Activated CD4-positive, alpha-beta T cell treated with anti-CD3 and anti-CD28 coated beads, Interleukin-2, amount 10 ng/mL, durations not matched to agents 7 days and 5 days (primary cell): ENCODE measurements around the gene ZC2HC1B. TPM values are rescaled to one million over a fixed set of nuclear protein-coding genes. Genes with fewer than 3 reads are reported as not detected.
"Not testable (repeated sequence)": the region's sequence is repeated elsewhere in the genome, so short reads cannot be mapped to it uniquely, and the experiment has no call there.

ENCODE experiments used
- CTCF ChIA-PET: fragments of 350-600 bp; sonication (Branson Sonifier 250); formaldehyde crosslinking; loops from one replicate; lab custom pipeline; 2021; ENCODE audit warnings: antibody characterized with exemption; lab: Charles Lee
- POLR2A ChIA-PET: fragments of 350-600 bp; sonication (Branson Sonifier 250); formaldehyde crosslinking; loops from one replicate; lab custom pipeline; 2021; ENCODE audit warnings: antibody characterized with exemption; lab: Charles Lee
- DNase-seq: peaks from one replicate; pipeline ENCODE4 v3.0.0-alpha.2; 2020
- H3K27ac Mint-ChIP-seq: one replicate; pipeline ENCODE4 v1.8.0; 2021; ENCODE audit warnings: mild to moderate bottlenecking, moderate library complexity, mixed read lengths
- H3K27me3 Mint-ChIP-seq: one replicate; pipeline ENCODE4 v1.8.0; 2021; ENCODE audit warnings: mixed read lengths
- H3K36me3 Mint-ChIP-seq: one replicate; pipeline ENCODE4 v1.8.0; 2021; ENCODE audit warnings: low read depth, mixed read lengths
- H3K4me1 Mint-ChIP-seq: one replicate; pipeline ENCODE4 v1.8.0; 2021; ENCODE audit warnings: mixed read lengths
- H3K4me3 Mint-ChIP-seq: one replicate; pipeline ENCODE4 v1.8.0; 2021; ENCODE audit warnings: mild to moderate bottlenecking, moderate library complexity, mixed read lengths
- H3K9me3 Mint-ChIP-seq: one replicate; pipeline ENCODE4 v1.8.0; 2021; ENCODE audit warnings: mixed read lengths
- total RNA-seq, 2 experiments: library from RNA; stranded (reverse); gene quantifications; one replicate each; pipeline ENCODE4 v1.2.3, GENCODE V29; 2021

ZC2HC1B gene
- total RNA-seq, 2 experiments from 2014 or later: not detected

- H3K27ac Mint-ChIP-seq: no peak overlapping the region
- peaks cover 3% of the 10 kb centered on the region for H3K27me3 Mint-ChIP-seq
- POLR2A ChIA-PET: no interaction called here
- peaks cover 2% of the 10 kb centered on the region for H3K4me1 Mint-ChIP-seq
- no peak for DNase-seq
- no peaks in the 10 kb centered on the region for H3K9me3 Mint-ChIP-seq
- H3K36me3 Mint-ChIP-seq: no peaks in the 10 kb centered on the region
- no peak overlapping the region for H3K4me3 Mint-ChIP-seq
- CTCF ChIA-PET: interaction anchor here (1.0 kb wide), 1 partner anchor 14 kb away, joined by 3 read pairs; no protein-coding TSS in a partner anchor
These were observed 37.8 kb downstream of the ZC2HC1B start for GRCh38 chr6:143901885-143902750.

GRCh38 chr6:143902827-143903226, 38.6 kb downstream of the ZC2HC1B start:
- no peaks in the 10 kb centered on the region for H3K36me3 Mint-ChIP-seq

DNA sequence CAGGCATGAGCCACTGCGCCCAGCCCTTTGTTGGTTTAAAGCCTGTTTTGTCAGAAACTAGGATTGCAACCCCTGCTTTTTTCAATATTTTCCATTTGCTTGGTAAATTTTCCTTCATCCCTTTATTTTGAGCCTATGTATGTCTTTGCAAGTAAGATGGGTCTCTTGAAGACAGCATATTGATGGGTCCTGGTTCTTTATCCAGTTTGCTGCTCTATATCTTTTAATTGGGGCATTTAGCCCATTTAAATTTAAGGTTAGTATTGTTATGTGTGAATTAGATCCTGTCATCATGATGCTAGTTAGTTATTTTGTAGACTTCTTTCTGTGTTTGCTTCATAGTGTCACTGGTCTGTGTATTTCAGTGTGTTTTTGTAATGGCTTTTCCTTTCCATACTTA, 46.8 kb downstream of the ZC2HC1B start:
- CTCF ChIA-PET: no interaction called here
- no peak overlapping the region for H3K4me3 Mint-ChIP-seq
- H3K27me3 Mint-ChIP-seq: no peaks in the 10 kb centered on the region
- no peak overlapping the region for H3K27ac Mint-ChIP-seq
- DNase-seq: no peak
- no peaks in the 10 kb centered on the region for H3K4me1 Mint-ChIP-seq
- POLR2A ChIA-PET: no interaction called here
- peaks cover 1% of the 10 kb centered on the region for H3K36me3 Mint-ChIP-seq
- peaks cover 18% of the 10 kb centered on the region for H3K9me3 Mint-ChIP-seq

More at GRCh38 chr6:143902827-143903226, 38.6 kb downstream of the ZC2HC1B start:
- Mint-ChIP-seq H3K4me3 (no peak overlapping the region), H3K27ac (no peak overlapping the region), H3K27me3 (peaks cover 3% of the 10 kb centered on the region), H3K4me1 (peaks cover 2% of the 10 kb centered on the region), H3K9me3 (no peaks in the 10 kb centered on the region)
- DNase-seq: no peak
- ChIA-PET POLR2A (no interaction called here), CTCF (interaction anchor here (1.0 kb wide), 1 partner anchor 14 kb away, joined by 3 read pairs; no protein-coding TSS in a partner anchor)

- ChIA-PET CTCF (no interaction called here), POLR2A (no interaction called here)
- peaks cover 1% of the 10 kb centered on the region for H3K36me3 Mint-ChIP-seq
These were observed 48.4 kb downstream of the ZC2HC1B start for GRCh38 chr6:143912671-143913070.

DNA sequence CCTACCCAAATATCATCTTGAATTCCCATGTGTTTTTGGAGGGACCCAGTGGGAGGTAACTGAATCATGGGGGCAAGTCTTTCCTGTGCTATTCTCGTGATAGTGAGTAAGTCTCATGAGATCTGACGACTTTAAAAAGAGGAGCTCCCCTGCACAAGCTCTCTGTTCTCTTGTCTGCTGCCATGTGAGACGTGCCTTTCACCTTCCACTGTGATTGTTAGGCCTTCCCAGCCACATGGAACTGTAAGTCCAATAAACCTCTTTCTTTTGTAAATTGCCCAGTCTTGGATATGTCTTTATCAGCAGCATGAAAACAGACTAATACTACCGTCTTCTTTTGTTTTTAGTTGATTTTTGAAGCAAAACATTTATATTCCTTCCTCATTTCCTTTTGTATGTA, 52.8 kb downstream of the ZC2HC1B start:
- DNase-seq, H3K4me1 Mint-ChIP-seq, H3K27ac Mint-ChIP-seq, POLR2A ChIA-PET, CTCF ChIA-PET, H3K4me3 Mint-ChIP-seq, H3K36me3 Mint-ChIP-seq: not testable (repeated sequence)
- H3K27me3 Mint-ChIP-seq: peaks cover 19% of the 10 kb centered on the region
- H3K9me3 Mint-ChIP-seq: peaks cover 23% of the 10 kb centered on the region

More at GRCh38 chr6:143912671-143913070, 48.4 kb downstream of the ZC2HC1B start:
- no peaks in the 10 kb centered on the region for H3K27me3 Mint-ChIP-seq
- H3K27ac Mint-ChIP-seq: no peak overlapping the region
- DNase-seq: no peak
- peaks cover 18% of the 10 kb centered on the region for H3K9me3 Mint-ChIP-seq
- no peak overlapping the region for H3K4me3 Mint-ChIP-seq
- H3K4me1 Mint-ChIP-seq: no peaks in the 10 kb centered on the region

DNA sequence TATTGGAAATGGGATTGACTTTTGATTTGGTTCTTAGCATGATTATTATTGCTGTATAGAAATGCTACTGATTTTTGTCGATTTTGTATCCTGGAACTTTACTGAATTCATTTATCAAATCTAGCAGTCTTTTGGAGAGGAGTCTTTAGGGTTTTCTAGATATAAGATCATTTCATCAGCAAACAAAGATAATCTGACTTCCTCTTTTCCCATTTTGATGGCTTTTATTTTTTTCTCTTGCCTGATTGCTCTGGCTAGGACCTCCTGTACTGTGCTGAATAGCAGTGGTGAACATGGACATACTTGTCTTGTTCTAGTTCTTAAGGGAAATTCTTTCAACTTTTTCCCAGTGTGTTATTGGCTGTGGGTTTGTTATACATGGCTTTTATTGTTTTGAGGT, 64.6 kb downstream of the ZC2HC1B start:
- Mint-ChIP-seq H3K27me3 (peaks cover 7% of the 10 kb centered on the region), H3K4me3 (no peak overlapping the region), H3K27ac (no peak overlapping the region), H3K9me3 (peaks cover 10% of the 10 kb centered on the region), H3K4me1 (no peaks in the 10 kb centered on the region), H3K36me3 (no peaks in the 10 kb centered on the region)
- ChIA-PET POLR2A (no interaction called here), CTCF (no interaction called here)
- DNase-seq: no peak

DNA sequence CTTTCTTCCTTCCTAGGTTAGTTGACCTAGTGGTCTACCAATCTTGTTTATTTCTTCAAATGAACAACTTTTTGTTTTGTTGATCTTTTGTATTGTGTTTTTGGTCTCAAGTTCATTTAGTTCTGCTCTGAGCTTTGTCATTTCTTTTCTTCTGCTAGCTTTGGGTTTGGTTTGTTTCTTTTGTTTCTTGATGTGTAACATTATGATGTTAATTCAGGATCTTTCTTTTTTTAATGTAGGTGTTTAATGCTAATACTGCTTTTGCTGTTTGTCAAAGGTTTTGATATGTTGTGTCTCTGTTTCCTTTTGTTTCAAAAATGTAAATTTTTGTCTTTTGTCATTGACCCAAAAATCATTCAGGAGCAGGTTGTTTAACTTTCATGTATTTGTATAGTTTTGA, 65.7 kb downstream of the ZC2HC1B start:
- DNase-seq: no peak
- H3K4me1 Mint-ChIP-seq: no peaks in the 10 kb centered on the region
- H3K9me3 Mint-ChIP-seq: peaks cover 10% of the 10 kb centered on the region
- no peaks in the 10 kb centered on the region for H3K36me3 Mint-ChIP-seq
- POLR2A ChIA-PET: no interaction called here
- peaks cover 7% of the 10 kb centered on the region for H3K27me3 Mint-ChIP-seq
- CTCF ChIA-PET: interaction anchor here (0.8 kb wide), 1 partner anchor 158 kb away, joined by 5 read pairs; no protein-coding TSS in a partner anchor
- H3K4me3 Mint-ChIP-seq: no peak overlapping the region
- H3K27ac Mint-ChIP-seq: no peak overlapping the region

DNA sequence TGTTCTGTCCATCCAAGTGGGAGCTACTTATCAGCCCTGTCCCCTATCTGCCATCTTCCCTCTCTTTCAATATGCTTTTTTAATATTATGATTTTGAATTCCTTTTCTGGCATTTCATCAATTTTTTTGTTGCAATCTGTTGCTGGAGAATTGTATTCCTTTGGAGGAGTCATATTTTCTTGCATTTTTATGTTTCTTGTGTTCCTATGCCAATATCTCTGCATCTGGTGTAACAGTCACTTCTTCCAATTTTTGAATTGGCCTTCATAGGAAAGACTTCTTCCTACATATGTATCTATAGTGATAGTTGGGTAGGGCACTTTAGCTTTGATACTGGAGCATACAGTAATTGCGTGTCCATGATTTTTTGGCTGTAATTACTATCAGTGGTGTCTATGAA, 70.1 kb downstream of the ZC2HC1B start:
- peaks cover 6% of the 10 kb centered on the region for H3K9me3 Mint-ChIP-seq
- CTCF ChIA-PET: interaction anchor here (1.4 kb wide), 1 partner anchor 358 kb away, joined by 3 read pairs; no protein-coding TSS in a partner anchor
- no peak for DNase-seq
- H3K27ac Mint-ChIP-seq: no peak overlapping the region
- peaks cover 4% of the 10 kb centered on the region for H3K27me3 Mint-ChIP-seq
- no peaks in the 10 kb centered on the region for H3K36me3 Mint-ChIP-seq
- POLR2A ChIA-PET: no interaction called here
- no peak overlapping the region for H3K4me3 Mint-ChIP-seq
- H3K4me1 Mint-ChIP-seq: no peaks in the 10 kb centered on the region

DNA sequence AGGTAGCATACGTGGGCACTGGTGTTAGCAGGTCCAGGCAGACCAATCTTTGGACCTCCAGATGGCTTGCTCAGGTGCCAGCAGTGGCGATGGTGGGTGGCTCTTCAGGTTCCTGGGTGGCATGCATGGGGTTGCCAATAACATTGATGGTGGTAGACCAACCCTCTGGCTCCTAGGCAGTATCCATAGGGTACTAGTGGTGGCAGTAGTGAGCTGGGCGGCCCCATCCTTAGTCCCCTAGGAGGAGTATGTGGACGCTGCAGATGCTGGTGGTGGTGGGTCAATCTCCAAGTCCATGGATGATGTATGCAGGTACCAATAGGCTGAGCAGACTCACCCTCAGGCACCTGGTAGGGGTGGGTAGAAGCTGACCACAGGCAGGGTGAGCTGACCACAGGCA, 70.6 kb downstream of the ZC2HC1B start:
- H3K27ac Mint-ChIP-seq: no peak overlapping the region
- no peaks in the 10 kb centered on the region for H3K36me3 Mint-ChIP-seq
- peaks cover under 1% of the 10 kb centered on the region for H3K4me1 Mint-ChIP-seq
- peaks cover 4% of the 10 kb centered on the region for H3K27me3 Mint-ChIP-seq
- H3K4me3 Mint-ChIP-seq: no peak overlapping the region
- DNase-seq: no peak
- ChIA-PET CTCF (interaction anchor here (1.4 kb wide), 1 partner anchor 359 kb away, joined by 3 read pairs; no protein-coding TSS in a partner anchor), POLR2A (no interaction called here)
- peaks cover 6% of the 10 kb centered on the region for H3K9me3 Mint-ChIP-seq

DNA sequence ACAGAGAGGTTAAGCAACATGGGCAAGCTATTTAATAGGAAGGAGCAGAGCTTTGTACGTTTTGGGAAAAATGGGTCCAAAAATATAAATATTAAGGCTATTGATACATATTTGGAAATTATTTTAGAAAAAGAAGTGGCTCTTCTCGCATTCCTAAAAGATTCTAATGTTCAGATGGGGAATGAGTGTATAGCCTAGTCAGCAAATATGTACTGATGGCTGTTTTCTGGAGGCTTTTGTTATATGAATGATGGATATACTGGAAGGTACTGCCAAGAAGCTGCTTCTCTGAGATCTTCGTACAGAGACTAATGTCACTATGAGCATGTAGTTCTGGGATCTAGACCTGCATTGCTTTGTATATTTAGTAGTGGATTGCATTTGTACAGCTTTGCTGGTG, 72.1 kb downstream of the ZC2HC1B start:
- no peak for DNase-seq
- Mint-ChIP-seq H3K36me3 (no peaks in the 10 kb centered on the region), H3K4me3 (no peak overlapping the region), H3K9me3 (peaks cover 3% of the 10 kb centered on the region), H3K27ac (no peak overlapping the region), H3K4me1 (peaks cover 3% of the 10 kb centered on the region), H3K27me3 (peaks cover 2% of the 10 kb centered on the region)
- POLR2A ChIA-PET: no interaction called here
- CTCF ChIA-PET: no interaction called here

DNA sequence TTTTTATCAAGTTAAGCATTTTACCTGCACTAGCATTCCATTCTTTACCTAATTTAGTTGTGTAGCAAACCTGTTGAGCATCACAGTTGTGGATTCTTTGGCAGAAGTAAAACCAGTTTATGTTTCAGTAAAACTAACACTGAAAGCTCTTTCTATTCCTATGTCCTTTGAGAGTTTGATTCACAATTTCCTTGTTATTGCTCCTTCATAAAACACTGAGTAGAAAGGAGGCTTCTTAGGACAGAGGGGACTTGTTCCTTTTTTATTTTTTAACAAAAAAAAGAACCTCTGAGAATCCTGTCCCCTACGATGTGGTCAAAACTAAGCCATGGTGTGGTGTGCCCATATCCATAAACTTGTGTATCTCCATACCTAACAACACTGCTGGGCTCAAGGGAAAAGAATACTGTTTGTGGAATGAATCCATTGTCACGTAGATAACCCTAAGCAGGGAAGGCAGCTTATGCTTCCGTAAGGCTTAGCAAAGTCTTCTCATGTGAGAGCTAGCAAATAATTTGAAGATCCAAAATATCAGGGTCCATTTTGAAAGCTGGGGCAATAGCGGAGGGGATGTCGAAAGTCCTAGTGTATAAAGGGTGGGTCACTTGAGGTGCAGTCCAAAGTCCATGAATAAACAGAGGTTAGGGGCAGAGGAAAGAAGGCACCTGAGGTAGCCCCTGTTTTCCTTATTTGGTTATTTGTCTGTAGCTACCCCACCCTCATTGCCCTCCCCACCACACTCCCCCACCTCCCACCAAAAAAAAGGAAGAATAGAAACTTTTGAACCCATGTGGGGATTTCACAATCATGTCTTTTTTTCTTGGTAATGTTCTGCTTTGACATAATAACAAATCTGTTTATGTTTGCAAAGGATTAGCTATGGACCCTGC, 72.7 kb downstream of the ZC2HC1B start:
- ChIA-PET CTCF (no interaction called here), POLR2A (no interaction called here)
- Mint-ChIP-seq H3K36me3 (no peaks in the 10 kb centered on the region), H3K9me3 (no peaks in the 10 kb centered on the region), H3K27me3 (peaks cover 2% of the 10 kb centered on the region), H3K27ac (no peak overlapping the region), H3K4me1 (peaks cover 6% of the 10 kb centered on the region), H3K4me3 (no peak overlapping the region)
- DNase-seq: no peak

DNA sequence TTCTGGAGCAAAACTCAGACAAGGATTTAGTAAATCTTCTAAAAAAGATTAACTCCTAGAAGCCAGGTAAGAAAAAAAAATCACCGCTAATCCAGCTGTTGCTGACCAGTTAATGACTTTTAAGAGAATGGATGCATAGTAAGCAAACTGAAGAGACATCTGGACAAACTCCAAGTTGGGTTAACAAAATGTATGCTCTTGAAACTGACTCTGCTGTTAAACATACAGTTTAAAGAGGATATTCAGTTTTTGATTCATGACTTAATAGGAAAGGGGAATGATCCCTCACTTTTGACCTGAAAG, 73.3 kb downstream of the ZC2HC1B start:
- Mint-ChIP-seq H3K27me3 (peaks cover 2% of the 10 kb centered on the region), H3K36me3 (no peaks in the 10 kb centered on the region), H3K27ac (no peak overlapping the region), H3K9me3 (no peaks in the 10 kb centered on the region), H3K4me1 (peaks cover 6% of the 10 kb centered on the region), H3K4me3 (no peak overlapping the region)
- DNase-seq: no peak
- ChIA-PET POLR2A (no interaction called here), CTCF (no interaction called here)

GRCh38 chr6:143939364-143939763, 75.1 kb downstream of the ZC2HC1B start:
- Mint-ChIP-seq H3K27me3 (peaks cover 2% of the 10 kb centered on the region), H3K9me3 (no peaks in the 10 kb centered on the region), H3K36me3 (no peaks in the 10 kb centered on the region), H3K27ac (no peak overlapping the region), H3K4me3 (no peak overlapping the region), H3K4me1 (peaks cover 6% of the 10 kb centered on the region)
- ChIA-PET CTCF (interaction anchor here (0.9 to 1.9 kb wide), 15 partner anchors 12 to 403 kb away, joined by 3 to 9 read pairs (median 5); partner anchors contain the start of gene LTV1), POLR2A (no interaction called here)
- no peak for DNase-seq
